CD4-positive, alpha-beta T cell (primary cell): Measurements from ENCODE around the gene KRTAP5-6. TPM values are rescaled to one million over a fixed set of nuclear protein-coding genes. Genes with fewer than 3 reads are reported as not detected.
A peak's percentile ranks its signal among the peaks of the same experiment; 100 is the strongest.
"Not testable (repeated sequence)": the region's sequence is repeated elsewhere in the genome, so short reads cannot be mapped to it uniquely, and the experiment has no call there.

Experiments used
- ATAC-seq: fragments of 200-7000 bp; cut with Tn5 transposase; one replicate; pipeline ENCODE4 v1.10.0; 2022; ENCODE audit warnings: mild to moderate bottlenecking; ENCODE audit not compliant: poor library complexity
- CTCF ChIA-PET: fragments of 350-600 bp; sonication (Branson Sonifier 250); formaldehyde crosslinking; loops from one replicate; lab custom pipeline; 2021; ENCODE audit warnings: antibody characterized with exemption, inconsistent platforms; lab: Charles Lee
- POLR2A ChIA-PET: fragments of 350-600 bp; sonication (Branson Sonifier 250); formaldehyde crosslinking; loops from one replicate; lab custom pipeline; 2021; ENCODE audit warnings: antibody characterized with exemption, inconsistent platforms; lab: Charles Lee
- DNase-seq, 14 experiments: peaks; one replicate each; pipeline ENCODE4 v3.0.0-alpha.2; 2013 to 2020; ENCODE audit warnings: mixed read lengths in 2 of 14
- H3K27ac ChIP-seq, 2 donors: one replicate each; pipeline versions ENCODE4 v1.5.1 to v1.7.0; 2013; ENCODE audit warnings: low read length in 2 of 2, low read depth in 1 of 2, mild to moderate bottlenecking in 1 of 2
- H3K27me3 ChIP-seq, 2 experiments: 1 replicate in 1 of 2; 2 replicates in 1 of 2; pipeline versions ENCODE4 v1.6.1 to v1.7.0; 2013; ENCODE audit warnings: low read length in 2 of 2, control low read depth in 1 of 2, mild to moderate bottlenecking in 1 of 2, moderate library complexity in 1 of 2; ENCODE audit not compliant: insufficient read depth in 2 of 2, control insufficient read depth in 1 of 2
- H3K36me3 ChIP-seq: one replicate; pipeline ENCODE4 v1.6.1; 2013; ENCODE audit warnings: low read length, control low read depth; ENCODE audit not compliant: insufficient read depth
- H3K4me1 ChIP-seq: one replicate; pipeline ENCODE4 v1.6.1; 2013; ENCODE audit warnings: low read length, control low read depth; ENCODE audit not compliant: insufficient read depth
- H3K4me3 ChIP-seq: one replicate; pipeline ENCODE4 v1.5.1; 2013; ENCODE audit warnings: mild to moderate bottlenecking, low read length, moderate library complexity
- H3K9me3 ChIP-seq, 2 experiments: 1 replicate in 1 of 2; 2 replicates in 1 of 2; pipeline versions ENCODE4 v1.6.1 to v1.7.0; 2013; ENCODE audit warnings: low read length in 2 of 2, mild to moderate bottlenecking in 2 of 2, control low read depth in 1 of 2, moderate library complexity in 1 of 2; ENCODE audit not compliant: control insufficient read depth in 1 of 2, insufficient read depth in 1 of 2
- H3K27ac Mint-ChIP-seq: one replicate; pipeline ENCODE4 v1.8.0; 2020; ENCODE audit warnings: mixed read lengths
- H3K27me3 Mint-ChIP-seq: one replicate; pipeline ENCODE4 v1.8.0; 2021; ENCODE audit warnings: mixed read lengths
- H3K36me3 Mint-ChIP-seq: one replicate; pipeline ENCODE4 v1.8.0; 2021; ENCODE audit warnings: low read depth, mixed read lengths
- H3K4me1 Mint-ChIP-seq: one replicate; pipeline ENCODE4 v1.8.0; 2021; ENCODE audit warnings: low read depth, mixed read lengths
- H3K4me3 Mint-ChIP-seq: one replicate; pipeline ENCODE4 v1.8.0; 2020; ENCODE audit warnings: mild to moderate bottlenecking, mixed read lengths
- H3K9me3 Mint-ChIP-seq: one replicate; pipeline ENCODE4 v1.8.0; 2020; ENCODE audit warnings: mixed read lengths
- intact Hi-C, 2 experiments: fragments of 100-400 bp; cut with DNase I in 1 of 2; cut with micrococcal nuclease in 1 of 2; formaldehyde crosslinking; loops; one replicate each; pipeline versions ENCODE4 v1.15.1 to v1.9.0; 2023 to 2025; cut with DNase I, micrococcal nuclease
- total RNA-seq, 174 experiments: library from RNA in 2 of 174; stranded (reverse) in 2 of 174; gene quantifications; one replicate each; pipeline ENCODE4 v1.2.3 and lab custom pipeline; 2021 to 2026
- TF ChIP-seq, protein P1 (sequence below): fragments of 200-600 bp; IDR thresholded peaks from one replicate; pipeline ENCODE4 v1.8.0; 2022; ENCODE audit warnings: antibody characterized with exemption, mild to moderate bottlenecking

The KRTAP5-6 gene
- total RNA-seq, 2 experiments from 2014 or later: not detected

DNA sequence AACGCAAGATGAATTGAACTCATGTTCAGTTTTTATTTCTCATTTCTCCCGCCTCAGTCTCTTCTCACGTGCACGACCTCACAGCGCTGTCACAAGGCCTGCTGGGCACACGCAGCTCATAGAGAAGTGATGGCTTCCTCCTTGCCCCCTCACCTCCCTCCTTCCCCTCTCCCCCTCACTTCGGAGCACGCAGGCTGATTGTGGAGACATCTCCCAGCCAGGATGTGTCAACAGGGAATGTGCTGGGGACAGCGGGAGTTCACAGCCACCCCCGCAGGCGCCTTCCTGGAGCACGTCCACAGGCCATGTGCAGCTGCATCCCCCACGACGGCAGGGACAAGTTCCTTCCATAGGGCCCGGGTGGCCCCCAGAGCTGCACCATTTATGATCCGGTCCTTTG lies 29.1 kb upstream of the KRTAP5-6 start:
- Mint-ChIP-seq H3K36me3 (no peaks in the 10 kb centered on the region), H3K27ac (no peak overlapping the region), H3K9me3 (no peaks in the 10 kb centered on the region), H3K27me3 (peaks cover 20% of the 10 kb centered on the region), H3K4me3 (no peak overlapping the region), H3K4me1 (no peaks in the 10 kb centered on the region)
- TF ChIP-seq, protein P1, sequence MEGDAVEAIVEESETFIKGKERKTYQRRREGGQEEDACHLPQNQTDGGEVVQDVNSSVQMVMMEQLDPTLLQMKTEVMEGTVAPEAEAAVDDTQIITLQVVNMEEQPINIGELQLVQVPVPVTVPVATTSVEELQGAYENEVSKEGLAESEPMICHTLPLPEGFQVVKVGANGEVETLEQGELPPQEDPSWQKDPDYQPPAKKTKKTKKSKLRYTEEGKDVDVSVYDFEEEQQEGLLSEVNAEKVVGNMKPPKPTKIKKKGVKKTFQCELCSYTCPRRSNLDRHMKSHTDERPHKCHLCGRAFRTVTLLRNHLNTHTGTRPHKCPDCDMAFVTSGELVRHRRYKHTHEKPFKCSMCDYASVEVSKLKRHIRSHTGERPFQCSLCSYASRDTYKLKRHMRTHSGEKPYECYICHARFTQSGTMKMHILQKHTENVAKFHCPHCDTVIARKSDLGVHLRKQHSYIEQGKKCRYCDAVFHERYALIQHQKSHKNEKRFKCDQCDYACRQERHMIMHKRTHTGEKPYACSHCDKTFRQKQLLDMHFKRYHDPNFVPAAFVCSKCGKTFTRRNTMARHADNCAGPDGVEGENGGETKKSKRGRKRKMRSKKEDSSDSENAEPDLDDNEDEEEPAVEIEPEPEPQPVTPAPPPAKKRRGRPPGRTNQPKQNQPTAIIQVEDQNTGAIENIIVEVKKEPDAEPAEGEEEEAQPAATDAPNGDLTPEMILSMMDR: no peak
- POLR2A ChIA-PET: no interaction called here
- ATAC-seq: no peak
- Histone ChIP-seq H3K27me3 (peaks cover 7 to 16% of the 10 kb centered on the region in 2 experiments), H3K27ac (no peak overlapping the region), H3K4me3 (no peak overlapping the region), H3K36me3 (no peaks in the 10 kb centered on the region), H3K9me3 (peaks cover 0 to 14% of the 10 kb centered on the region in 2 experiments), H3K4me1 (no peaks in the 10 kb centered on the region)
- intact Hi-C loops: no loop called here
- no peak for DNase-seq
- CTCF ChIA-PET: no interaction called here

DNA sequence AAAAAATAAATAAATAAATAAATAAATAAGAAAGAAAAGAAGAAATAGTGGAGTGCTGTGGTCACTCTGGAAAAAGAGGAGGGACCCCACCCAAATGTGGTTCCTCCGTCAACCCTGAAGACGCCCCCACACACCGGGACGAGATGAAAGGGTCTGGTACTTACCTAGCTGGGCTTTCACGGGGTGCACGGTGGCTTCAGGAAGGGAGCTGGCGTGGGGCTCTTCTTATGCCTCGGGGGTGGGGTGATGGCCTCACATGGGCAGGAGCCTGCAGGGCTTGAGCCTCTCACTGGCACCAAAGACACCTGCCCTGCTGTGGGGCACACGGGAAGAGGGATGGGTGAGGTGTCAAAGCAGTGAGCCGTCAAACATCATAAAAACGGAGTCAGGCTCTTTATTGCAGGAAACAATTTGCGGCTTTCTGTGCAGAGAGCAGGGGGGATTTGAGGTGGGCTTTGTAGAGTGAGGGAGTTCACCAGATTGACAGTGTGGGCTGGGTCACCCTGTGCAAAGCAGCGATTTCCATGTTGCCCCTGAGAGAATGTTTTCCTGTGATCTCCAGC lies 28.0 kb upstream of the KRTAP5-6 start:
- Mint-ChIP-seq H3K4me1 (no peaks in the 10 kb centered on the region), H3K9me3 (no peaks in the 10 kb centered on the region), H3K27me3 (peaks cover 20% of the 10 kb centered on the region), H3K27ac (no peak overlapping the region), H3K4me3 (no peak overlapping the region), H3K36me3 (no peaks in the 10 kb centered on the region)
- Histone ChIP-seq H3K27ac (no peak overlapping the region), H3K36me3 (no peaks in the 10 kb centered on the region), H3K27me3 (peaks cover 7 to 19% of the 10 kb centered on the region in 2 experiments), H3K4me1 (no peaks in the 10 kb centered on the region), H3K9me3 (peaks cover 0 to 9% of the 10 kb centered on the region in 2 experiments), H3K4me3 (no peak overlapping the region)
- no peak for ATAC-seq
- intact Hi-C loops: no loop called here
- ChIA-PET CTCF (no interaction called here), POLR2A (no interaction called here)
- no peak for DNase-seq
- TF ChIP-seq, protein P1: no peak

DNA sequence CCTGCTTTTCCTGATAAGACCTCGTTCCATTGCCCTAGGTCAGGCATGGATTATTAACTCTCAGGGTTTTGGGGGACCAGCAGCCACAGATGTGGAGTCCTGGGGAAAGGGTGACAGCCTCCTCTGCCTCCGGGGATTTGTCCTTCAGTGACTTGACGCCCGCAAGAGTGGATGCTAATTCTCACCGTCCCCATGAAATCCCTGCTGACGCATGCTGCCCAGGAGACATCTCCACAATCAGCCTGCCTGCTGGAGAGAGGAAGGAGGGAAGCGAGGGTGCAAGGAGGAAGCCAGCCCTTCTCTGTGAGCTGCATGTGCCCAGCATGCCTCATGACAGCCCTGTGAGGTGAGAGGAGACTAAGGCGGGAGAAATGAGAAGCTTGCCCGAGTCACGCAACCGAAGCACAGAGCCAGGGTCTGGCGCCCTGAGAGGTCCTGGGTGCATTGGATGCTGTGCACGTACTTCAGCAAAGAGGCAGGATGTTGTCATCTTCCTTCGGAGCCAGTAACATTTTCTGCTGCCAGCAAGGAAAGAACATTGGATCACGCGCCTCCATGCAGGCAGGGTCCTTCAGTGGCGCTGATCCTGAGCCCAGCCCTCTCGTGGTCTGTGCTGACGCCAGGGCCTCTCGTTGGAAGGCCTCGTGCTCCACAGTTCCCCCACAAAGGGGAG lies 27.3 kb upstream of the KRTAP5-6 start:
- H3K36me3 Mint-ChIP-seq: no peaks in the 10 kb centered on the region
- H3K27me3 ChIP-seq: peaks cover 7 to 22% of the 10 kb centered on the region in 2 experiments
- no peak overlapping the region for H3K4me3 ChIP-seq
- H3K36me3 ChIP-seq: no peaks in the 10 kb centered on the region
- H3K27me3 Mint-ChIP-seq: peaks cover 20% of the 10 kb centered on the region
- POLR2A ChIA-PET: no interaction called here
- TF ChIP-seq, protein P1: no peak
- H3K9me3 ChIP-seq: peaks cover 0 to 9% of the 10 kb centered on the region in 2 experiments
- H3K27ac Mint-ChIP-seq: no peak overlapping the region
- no peak overlapping the region for H3K4me3 Mint-ChIP-seq
- H3K4me1 Mint-ChIP-seq: no peaks in the 10 kb centered on the region
- DNase-seq (no peak), ATAC-seq (no peak)
- intact Hi-C loops: no loop called here
- no peaks in the 10 kb centered on the region for H3K9me3 Mint-ChIP-seq
- CTCF ChIA-PET: no interaction called here
- H3K4me1 ChIP-seq: no peaks in the 10 kb centered on the region
- no peak overlapping the region for H3K27ac ChIP-seq

DNA sequence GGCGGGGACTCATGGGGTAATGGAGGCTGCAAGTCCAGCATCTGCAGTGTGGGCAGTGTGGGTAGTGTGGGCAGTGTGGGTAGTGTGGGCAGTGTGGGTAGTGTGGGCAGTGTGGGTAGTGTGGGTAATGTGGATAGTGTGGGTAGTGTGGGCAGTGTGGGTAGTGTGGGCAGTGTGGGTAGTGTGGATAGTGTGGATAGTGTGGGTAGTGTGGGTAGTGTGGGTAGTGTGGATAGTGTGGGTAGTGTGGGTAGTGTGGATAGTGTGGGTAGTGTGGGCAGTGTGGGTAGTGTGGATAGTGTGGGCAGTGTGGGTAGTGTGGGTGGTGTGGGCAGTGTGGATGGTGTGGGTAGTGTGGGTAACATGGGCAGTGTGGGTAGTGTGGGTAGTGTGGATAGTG lies 26.5 kb upstream of the KRTAP5-6 start:
- H3K27me3 ChIP-seq: peaks cover 7 to 30% of the 10 kb centered on the region in 2 experiments
- peaks cover 27% of the 10 kb centered on the region for H3K27me3 Mint-ChIP-seq
- POLR2A ChIA-PET, H3K4me3 ChIP-seq, H3K4me1 Mint-ChIP-seq, H3K36me3 ChIP-seq, H3K4me1 ChIP-seq, H3K4me3 Mint-ChIP-seq, H3K9me3 ChIP-seq, CTCF ChIA-PET, H3K36me3 Mint-ChIP-seq, H3K9me3 Mint-ChIP-seq, ATAC-seq, H3K27ac Mint-ChIP-seq, H3K27ac ChIP-seq, intact Hi-C loops: not testable (repeated sequence)
- peak in 1 of 14 experiments; percentile 18 for DNase-seq
